Measurements from ENCODE around the gene ASH1L.
"Not testable (repeated sequence)": the region's sequence is repeated elsewhere in the genome, so short reads cannot be mapped to it uniquely, and the experiment has no call there.

The ASH1L gene

GRCh38 chr1:155453141-155453540 lies 109.5 kb downstream of the ASH1L start:
- no peaks in the 10 kb centered on the region for H3K4me1 ChIP-seq (ENCODE audit: control insufficient read depth, low read depth, low read length)
- no peak overlapping the region for H2BK5ac ChIP-seq (ENCODE audit: low read length)
- H3K79me2 ChIP-seq (ENCODE audit: control insufficient read depth, insufficient read depth, low read length), result no peaks in the 10 kb centered on the region
- no peak overlapping the region for H2BK15ac ChIP-seq (replicated peaks; ENCODE audit: low read depth)
- no peaks in the 10 kb centered on the region for H3K36me3 ChIP-seq (ENCODE audit: control insufficient read depth, insufficient read depth, low read length)
- WGBS (ENCODE audit: extremely low coverage, insufficient coverage, low lambda C conversion rate), result no CpG with 5 or more reads among the region's 7 CpGs
- no peak overlapping the region for H3K9ac ChIP-seq (ENCODE audit: low read length)
- no peak overlapping the region for H3K18ac ChIP-seq (ENCODE audit: low read length)
- H3K4me3 ChIP-seq (ENCODE audit: low read length), result no peak overlapping the region
- no peaks in the 10 kb centered on the region for H3K27me3 ChIP-seq (ENCODE audit: insufficient read depth, low read length, poor library complexity)
- no peak overlapping the region for H4K5ac ChIP-seq (ENCODE audit: low read length)
- H3K23ac ChIP-seq (ENCODE audit: low read length), result no peak overlapping the region
- no peak for DNase-seq
- no peak overlapping the region for H2BK120ac ChIP-seq (ENCODE audit: low read depth, low read length)
- no peak overlapping the region for H4K8ac ChIP-seq (ENCODE audit: low read depth, low read length)
- H2AK5ac ChIP-seq (ENCODE audit: low read length), result no peak overlapping the region
- no peak overlapping the region for H3K4me2 ChIP-seq (ENCODE audit: low read length)
- no peak overlapping the region for H3K56ac ChIP-seq (ENCODE audit: low read length)
- H3K27ac ChIP-seq (ENCODE audit: low read depth, low read length), result no peak overlapping the region
- no peak overlapping the region for H3K4ac ChIP-seq (ENCODE audit: low read depth, low read length)
- H3K79me1 ChIP-seq (ENCODE audit: low read length), result no peaks in the 10 kb centered on the region

GRCh38 chr1:155451199-155451598 lies 111.4 kb downstream of the ASH1L start:
- no peaks in the 10 kb centered on the region for H3K36me3 ChIP-seq (ENCODE audit: control insufficient read depth, insufficient read depth, low read length)
- H3K27ac ChIP-seq (ENCODE audit: low read depth, low read length), result no peak overlapping the region
- no peaks in the 10 kb centered on the region for H3K27me3 ChIP-seq (ENCODE audit: insufficient read depth, low read length, poor library complexity)
- H2BK15ac ChIP-seq (replicated peaks; ENCODE audit: low read depth), result no peak overlapping the region
- no peak overlapping the region for H4K8ac ChIP-seq (ENCODE audit: low read depth, low read length)
- no peak overlapping the region for H2BK5ac ChIP-seq (ENCODE audit: low read length)
- no peak overlapping the region for H3K4me2 ChIP-seq (ENCODE audit: low read length)
- H3K23ac ChIP-seq (ENCODE audit: low read length), result no peak overlapping the region
- WGBS (ENCODE audit: extremely low coverage, insufficient coverage, low lambda C conversion rate), result no CpG with 5 or more reads among the region's 7 CpGs
- H2BK120ac ChIP-seq (ENCODE audit: low read depth, low read length), result no peak overlapping the region
- H2AK5ac ChIP-seq (ENCODE audit: low read length), result no peak overlapping the region
- no peak overlapping the region for H3K4ac ChIP-seq (ENCODE audit: low read depth, low read length)
- H3K9ac ChIP-seq (ENCODE audit: low read length), result no peak overlapping the region
- H3K79me2 ChIP-seq (ENCODE audit: control insufficient read depth, insufficient read depth, low read length), result no peaks in the 10 kb centered on the region
- no peaks in the 10 kb centered on the region for H3K4me1 ChIP-seq (ENCODE audit: control insufficient read depth, low read depth, low read length)
- H3K18ac ChIP-seq (ENCODE audit: low read length), result no peak overlapping the region
- no peak overlapping the region for H3K4me3 ChIP-seq (ENCODE audit: low read length)
- no peaks in the 10 kb centered on the region for H3K79me1 ChIP-seq (ENCODE audit: low read length)
- DNase-seq, result no peak
- no peak overlapping the region for H3K56ac ChIP-seq (ENCODE audit: low read length)
- H4K5ac ChIP-seq (ENCODE audit: low read length), result no peak overlapping the region

- not testable (repeated sequence) for H3K9ac ChIP-seq (ENCODE audit: low read length); H2BK120ac ChIP-seq (ENCODE audit: low read depth, low read length); H4K5ac ChIP-seq (ENCODE audit: low read length); H2BK5ac ChIP-seq (ENCODE audit: low read length); H3K79me2 ChIP-seq (ENCODE audit: control insufficient read depth, insufficient read depth, low read length); H3K4ac ChIP-seq (ENCODE audit: low read depth, low read length); H3K27ac ChIP-seq (ENCODE audit: low read depth, low read length); H3K4me2 ChIP-seq (ENCODE audit: low read length); H3K18ac ChIP-seq (ENCODE audit: low read length); H3K4me3 ChIP-seq (ENCODE audit: low read length); H3K56ac ChIP-seq (ENCODE audit: low read length); H3K27me3 ChIP-seq (ENCODE audit: insufficient read depth, low read length, poor library complexity); H2BK15ac ChIP-seq (replicated peaks; ENCODE audit: low read depth); H3K23ac ChIP-seq (ENCODE audit: low read length); H3K4me1 ChIP-seq (ENCODE audit: control insufficient read depth, low read depth, low read length); H2AK5ac ChIP-seq (ENCODE audit: low read length); H3K36me3 ChIP-seq (ENCODE audit: control insufficient read depth, insufficient read depth, low read length); H3K79me1 ChIP-seq (ENCODE audit: low read length); DNase-seq; H4K8ac ChIP-seq (ENCODE audit: low read depth, low read length)
- no CpG with 5 or more reads among the region's 6 CpGs for WGBS (ENCODE audit: extremely low coverage, insufficient coverage, low lambda C conversion rate)
Measured at GRCh38 chr1:155442431-155442830, 120.2 kb downstream of the ASH1L start.

GRCh38 chr1:155437405-155437804 lies 125.2 kb downstream of the ASH1L start:
- H3K27ac ChIP-seq (ENCODE audit: low read depth, low read length), result no peak overlapping the region
- no peak overlapping the region for H2BK120ac ChIP-seq (ENCODE audit: low read depth, low read length)
- no peaks in the 10 kb centered on the region for H3K27me3 ChIP-seq (ENCODE audit: insufficient read depth, low read length, poor library complexity)
- H2AK5ac ChIP-seq (ENCODE audit: low read length), result no peak overlapping the region
- H3K4ac ChIP-seq (ENCODE audit: low read depth, low read length), result no peak overlapping the region
- no peak overlapping the region for H3K4me3 ChIP-seq (ENCODE audit: low read length)
- WGBS (ENCODE audit: extremely low coverage, insufficient coverage, low lambda C conversion rate), result no CpG with 5 or more reads among the region's 4 CpGs
- H3K36me3 ChIP-seq (ENCODE audit: control insufficient read depth, insufficient read depth, low read length), result no peaks in the 10 kb centered on the region
- no peak overlapping the region for H4K5ac ChIP-seq (ENCODE audit: low read length)
- no peaks in the 10 kb centered on the region for H3K79me2 ChIP-seq (ENCODE audit: control insufficient read depth, insufficient read depth, low read length)
- no peak overlapping the region for H4K8ac ChIP-seq (ENCODE audit: low read depth, low read length)
- no peak overlapping the region for H3K56ac ChIP-seq (ENCODE audit: low read length)
- H3K79me1 ChIP-seq (ENCODE audit: low read length), result no peaks in the 10 kb centered on the region
- DNase-seq, result no peak
- H3K4me1 ChIP-seq (ENCODE audit: control insufficient read depth, low read depth, low read length), result no peaks in the 10 kb centered on the region
- no peak overlapping the region for H3K9ac ChIP-seq (ENCODE audit: low read length)
- no peak overlapping the region for H2BK5ac ChIP-seq (ENCODE audit: low read length)
- no peak overlapping the region for H3K4me2 ChIP-seq (ENCODE audit: low read length)
- H2BK15ac ChIP-seq (replicated peaks; ENCODE audit: low read depth), result no peak overlapping the region
- H3K18ac ChIP-seq (ENCODE audit: low read length), result no peak overlapping the region
- H3K23ac ChIP-seq (ENCODE audit: low read length), result no peak overlapping the region

- not testable (repeated sequence) for H4K5ac ChIP-seq (ENCODE audit: low read length); H2AK5ac ChIP-seq (ENCODE audit: low read length); H2BK5ac ChIP-seq (ENCODE audit: low read length); H3K79me2 ChIP-seq (ENCODE audit: control insufficient read depth, insufficient read depth, low read length); H2BK120ac ChIP-seq (ENCODE audit: low read depth, low read length); H3K79me1 ChIP-seq (ENCODE audit: low read length); H3K36me3 ChIP-seq (ENCODE audit: control insufficient read depth, insufficient read depth, low read length); H3K9ac ChIP-seq (ENCODE audit: low read length); H3K23ac ChIP-seq (ENCODE audit: low read length); H3K4me3 ChIP-seq (ENCODE audit: low read length); H3K4me2 ChIP-seq (ENCODE audit: low read length); H3K56ac ChIP-seq (ENCODE audit: low read length); H3K18ac ChIP-seq (ENCODE audit: low read length); H3K4me1 ChIP-seq (ENCODE audit: control insufficient read depth, low read depth, low read length); H3K4ac ChIP-seq (ENCODE audit: low read depth, low read length); H3K27ac ChIP-seq (ENCODE audit: low read depth, low read length); H4K8ac ChIP-seq (ENCODE audit: low read depth, low read length); H2BK15ac ChIP-seq (replicated peaks; ENCODE audit: low read depth); H3K27me3 ChIP-seq (ENCODE audit: insufficient read depth, low read length, poor library complexity); DNase-seq
- no CpG with 5 or more reads among the region's 14 CpGs for WGBS (ENCODE audit: extremely low coverage, insufficient coverage, low lambda C conversion rate)
Measured at GRCh38 chr1:155433831-155434389, 128.7 kb downstream of the ASH1L start.

- not testable (repeated sequence) for H2BK120ac ChIP-seq (ENCODE audit: low read depth, low read length); H3K36me3 ChIP-seq (ENCODE audit: control insufficient read depth, insufficient read depth, low read length); H3K56ac ChIP-seq (ENCODE audit: low read length); H3K4me1 ChIP-seq (ENCODE audit: control insufficient read depth, low read depth, low read length); H3K27me3 ChIP-seq (ENCODE audit: insufficient read depth, low read length, poor library complexity); H3K23ac ChIP-seq (ENCODE audit: low read length); H3K4me2 ChIP-seq (ENCODE audit: low read length); H3K79me2 ChIP-seq (ENCODE audit: control insufficient read depth, insufficient read depth, low read length); H3K27ac ChIP-seq (ENCODE audit: low read depth, low read length); H3K4me3 ChIP-seq (ENCODE audit: low read length); H2BK5ac ChIP-seq (ENCODE audit: low read length); H4K8ac ChIP-seq (ENCODE audit: low read depth, low read length); H4K5ac ChIP-seq (ENCODE audit: low read length); H3K4ac ChIP-seq (ENCODE audit: low read depth, low read length); H2BK15ac ChIP-seq (replicated peaks; ENCODE audit: low read depth); H2AK5ac ChIP-seq (ENCODE audit: low read length); H3K18ac ChIP-seq (ENCODE audit: low read length); H3K9ac ChIP-seq (ENCODE audit: low read length); DNase-seq; H3K79me1 ChIP-seq (ENCODE audit: low read length)
- no CpG with 5 or more reads among the region's 23 CpGs for WGBS (ENCODE audit: extremely low coverage, insufficient coverage, low lambda C conversion rate)
Measured at GRCh38 chr1:155433128-155433830, 129.3 kb downstream of the ASH1L start.

Data from mesendoderm (in vitro differentiated cells).